Neutrophil (primary cell): ENCODE results near the gene FAM149A.

Source experiments
- H3K27ac ChIP-seq: fragments of 200-600 bp; sonication (generic); 2 replicates; pipeline ENCODE4 v1.5.1; 2016; ENCODE audit warnings: mild to moderate bottlenecking, moderate library complexity
- H3K27me3 ChIP-seq: fragments of 200-600 bp; sonication (generic); 2 replicates; pipeline ENCODE4 v1.6.0; 2016; ENCODE audit warnings: mild to moderate bottlenecking
- H3K36me3 ChIP-seq: fragments of 200-600 bp; sonication (generic); 2 replicates; pipeline ENCODE4 v1.5.1; 2017
- H3K4me1 ChIP-seq, 2 experiments: fragments of 200-600 bp in 1 of 2; sonication (generic) in 1 of 2; 1 replicate in 1 of 2; 2 replicates in 1 of 2; pipeline versions ENCODE4 v1.5.1 to v1.6.1; 2013 to 2016; ENCODE audit warnings: low read depth in 1 of 2, low read length in 1 of 2, mild to moderate bottlenecking in 1 of 2, moderate library complexity in 1 of 2; ENCODE audit not compliant: control insufficient read depth in 1 of 2, insufficient read depth in 1 of 2
- H3K4me3 ChIP-seq, 2 experiments: fragments of 200-600 bp in 1 of 2; sonication (generic) in 1 of 2; 1 replicate in 1 of 2; 2 replicates in 1 of 2; pipeline ENCODE4 v1.5.1; 2013 to 2016; ENCODE audit warnings: low read depth in 1 of 2, low read length in 1 of 2, mild to moderate bottlenecking in 1 of 2, moderate library complexity in 1 of 2
- H3K9me3 ChIP-seq: fragments of 200-600 bp; sonication (generic); 2 replicates; pipeline ENCODE4 v1.5.1; 2016
- TF ChIP-seq, protein P1 (sequence below): fragments of 200-600 bp; sonication (generic); IDR thresholded peaks from 2 replicates; pipeline ENCODE4 v1.5.1; 2016; ENCODE audit warnings: antibody characterized with exemption

Gene FAM149A

DNA sequence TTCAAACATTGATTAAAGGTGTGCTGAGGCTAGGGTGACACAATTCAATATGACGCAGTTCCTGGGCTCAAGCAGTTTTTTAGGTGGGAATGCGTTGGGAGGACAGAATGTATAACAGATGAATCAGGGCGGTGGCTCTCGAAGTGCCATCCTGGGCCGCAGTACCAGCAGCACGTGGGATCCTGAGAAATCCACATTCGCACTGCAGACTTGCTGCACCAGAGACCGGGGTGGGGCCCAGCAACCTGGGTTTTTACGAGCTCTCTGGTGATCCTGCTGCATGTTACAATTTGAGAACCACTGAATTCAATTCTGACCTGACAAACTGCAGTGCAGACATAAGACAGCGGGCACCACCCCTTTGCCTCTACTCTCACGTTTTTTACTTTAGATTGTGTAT is 30.4 kb downstream of the FAM149A start:
- Histone ChIP-seq H3K27me3 (peaks cover 52% of the 10 kb centered on the region), H3K4me3 (no peak overlapping the region), H3K27ac (no peak overlapping the region), H3K4me1 (no peaks in the 10 kb centered on the region), H3K36me3 (no peaks in the 10 kb centered on the region), H3K9me3 (no peaks in the 10 kb centered on the region)
- TF ChIP-seq, protein P1, sequence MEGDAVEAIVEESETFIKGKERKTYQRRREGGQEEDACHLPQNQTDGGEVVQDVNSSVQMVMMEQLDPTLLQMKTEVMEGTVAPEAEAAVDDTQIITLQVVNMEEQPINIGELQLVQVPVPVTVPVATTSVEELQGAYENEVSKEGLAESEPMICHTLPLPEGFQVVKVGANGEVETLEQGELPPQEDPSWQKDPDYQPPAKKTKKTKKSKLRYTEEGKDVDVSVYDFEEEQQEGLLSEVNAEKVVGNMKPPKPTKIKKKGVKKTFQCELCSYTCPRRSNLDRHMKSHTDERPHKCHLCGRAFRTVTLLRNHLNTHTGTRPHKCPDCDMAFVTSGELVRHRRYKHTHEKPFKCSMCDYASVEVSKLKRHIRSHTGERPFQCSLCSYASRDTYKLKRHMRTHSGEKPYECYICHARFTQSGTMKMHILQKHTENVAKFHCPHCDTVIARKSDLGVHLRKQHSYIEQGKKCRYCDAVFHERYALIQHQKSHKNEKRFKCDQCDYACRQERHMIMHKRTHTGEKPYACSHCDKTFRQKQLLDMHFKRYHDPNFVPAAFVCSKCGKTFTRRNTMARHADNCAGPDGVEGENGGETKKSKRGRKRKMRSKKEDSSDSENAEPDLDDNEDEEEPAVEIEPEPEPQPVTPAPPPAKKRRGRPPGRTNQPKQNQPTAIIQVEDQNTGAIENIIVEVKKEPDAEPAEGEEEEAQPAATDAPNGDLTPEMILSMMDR = no peak

DNA sequence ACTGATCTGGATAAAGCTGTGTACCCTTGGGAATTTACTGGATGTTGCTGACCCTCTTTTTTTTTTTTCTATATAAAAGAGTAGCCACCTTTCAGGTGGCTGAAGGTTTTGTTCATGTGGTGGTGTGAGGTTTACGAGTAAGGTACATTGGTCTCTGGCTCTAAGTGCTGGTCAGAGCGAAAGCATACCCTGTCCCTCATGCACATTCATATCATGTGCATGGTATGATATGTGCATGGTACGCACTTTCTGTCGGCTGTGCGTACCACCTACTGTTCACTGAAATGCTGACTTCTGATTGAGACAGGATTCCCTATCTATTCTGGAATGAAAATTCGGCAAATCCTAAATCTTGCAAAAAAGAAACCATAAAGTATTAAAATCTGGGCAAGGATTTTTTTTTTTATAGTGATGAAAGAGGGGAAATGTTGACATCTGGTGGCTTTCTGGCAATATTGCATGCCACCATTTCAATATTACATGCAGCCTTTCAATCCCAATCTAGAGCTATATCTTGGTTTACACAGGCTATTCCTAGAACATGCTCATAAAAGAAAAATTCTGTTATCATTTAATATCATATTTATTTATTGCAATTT is 32.8 kb downstream of the FAM149A start:
- Histone ChIP-seq H3K27me3 (peaks cover 63% of the 10 kb centered on the region), H3K4me3 (no peak overlapping the region), H3K9me3 (no peaks in the 10 kb centered on the region), H3K36me3 (no peaks in the 10 kb centered on the region), H3K4me1 (no peaks in the 10 kb centered on the region), H3K27ac (no peak overlapping the region)
- TF ChIP-seq, protein P1 = no peak

DNA sequence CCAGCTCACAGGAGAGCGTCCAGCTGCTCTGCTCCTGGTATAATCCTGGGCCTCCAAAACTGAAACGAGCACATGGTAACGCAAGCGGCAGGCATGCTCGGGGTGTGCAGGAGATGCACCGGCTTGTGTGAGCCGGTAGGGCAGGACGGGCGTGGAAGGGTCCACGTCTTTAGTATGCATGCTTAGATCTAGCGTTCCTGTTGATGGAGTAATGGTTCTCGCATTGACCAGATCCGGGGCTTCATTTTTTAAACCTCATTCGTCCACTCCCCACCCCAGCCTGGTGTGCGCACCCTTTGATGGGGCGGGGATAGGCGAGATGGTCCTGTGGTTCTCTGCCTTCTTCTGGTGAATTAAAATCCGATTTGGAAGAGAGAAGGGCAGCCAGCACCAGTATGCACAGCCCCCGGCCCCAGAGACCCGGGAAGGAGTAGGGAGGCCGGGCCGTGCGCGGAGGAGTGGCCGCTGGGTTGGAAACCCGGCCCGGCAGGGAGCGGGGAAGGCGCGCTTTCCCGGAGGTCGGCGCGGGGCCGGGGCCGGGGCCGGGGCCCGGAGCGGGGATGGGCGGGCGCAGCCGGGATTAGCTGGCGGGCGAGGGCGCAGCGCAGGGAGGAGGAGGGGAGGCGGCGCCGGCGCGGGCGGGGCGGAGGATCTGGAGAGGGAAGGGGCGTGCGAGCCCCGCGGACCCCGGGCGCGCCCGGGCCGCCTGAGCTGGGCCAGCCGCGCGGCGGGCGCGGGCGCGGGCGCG is 39.9 kb downstream of the FAM149A start:
- Histone ChIP-seq H3K9me3 (no peaks in the 10 kb centered on the region), H3K4me3 (no peak overlapping the region), H3K36me3 (no peaks in the 10 kb centered on the region), H3K4me1 (no peaks in the 10 kb centered on the region), H3K27ac (no peak overlapping the region), H3K27me3 (peaks cover 82% of the 10 kb centered on the region)
- TF ChIP-seq, protein P1 = no peak

DNA sequence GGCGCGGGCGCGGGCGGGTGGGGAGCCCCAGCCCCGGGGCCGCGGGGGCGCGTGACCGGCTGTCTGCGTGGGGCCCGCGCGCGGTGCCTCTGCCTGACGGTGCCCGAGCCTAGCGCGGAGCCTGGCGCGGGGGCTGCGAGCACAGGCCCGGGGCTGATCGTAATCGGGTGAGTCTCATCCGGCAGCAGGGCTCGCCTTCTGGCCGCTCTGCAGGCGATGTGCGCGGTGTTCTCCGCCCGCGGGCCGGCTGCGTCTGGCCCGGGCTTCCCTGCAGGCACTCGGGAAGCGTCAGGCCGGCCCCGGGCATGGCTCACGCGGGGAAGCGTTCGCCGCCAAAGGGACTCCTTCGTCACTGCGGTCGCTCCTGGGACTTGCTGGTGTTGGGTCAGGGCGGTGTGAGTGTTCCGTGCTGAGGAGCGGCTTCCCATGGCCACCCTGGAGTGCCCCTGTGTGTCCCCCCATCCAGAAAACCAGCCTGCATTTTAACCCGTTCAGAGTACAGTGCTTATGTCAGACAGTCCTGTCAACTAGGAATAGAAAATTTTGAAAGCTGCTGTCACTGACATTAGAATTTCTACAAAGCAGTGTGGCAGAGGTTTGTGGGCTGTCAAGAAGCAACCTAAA is 40.6 kb downstream of the FAM149A start:
- Histone ChIP-seq H3K27ac (no peak overlapping the region), H3K27me3 (peaks cover 76% of the 10 kb centered on the region), H3K36me3 (no peaks in the 10 kb centered on the region), H3K9me3 (no peaks in the 10 kb centered on the region), H3K4me3 (no peak overlapping the region), H3K4me1 (no peaks in the 10 kb centered on the region)
- TF ChIP-seq, protein P1 = no peak

DNA sequence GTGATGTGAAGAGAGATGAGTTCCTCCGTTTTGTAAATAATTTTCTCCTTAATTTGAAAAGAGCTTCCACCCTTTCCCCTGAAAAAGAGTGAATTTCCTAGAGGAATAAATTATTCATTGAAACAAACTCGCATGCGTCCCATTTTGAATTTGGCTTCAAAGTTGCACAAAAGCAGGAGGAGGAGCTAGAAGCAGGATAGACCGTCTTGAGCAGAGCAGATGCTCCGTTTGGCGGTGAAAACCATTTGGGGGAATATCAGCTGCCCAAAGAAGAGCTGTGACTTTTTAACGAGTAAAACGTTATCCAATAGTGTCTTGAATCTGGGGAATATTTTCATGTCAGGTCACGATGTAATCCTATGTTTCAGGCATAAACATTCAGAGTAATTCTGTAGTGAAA is 42.0 kb downstream of the FAM149A start:
- Histone ChIP-seq H3K9me3 (no peaks in the 10 kb centered on the region), H3K27ac (no peak overlapping the region), H3K27me3 (peaks cover 75% of the 10 kb centered on the region), H3K4me1 (no peaks in the 10 kb centered on the region), H3K36me3 (no peaks in the 10 kb centered on the region), H3K4me3 (no peak overlapping the region)
- TF ChIP-seq, protein P1 = no peak
